A549 (cell line): Measurements from ENCODE around the gene FCGR3B. TPM values are rescaled to one million over a fixed set of nuclear protein-coding genes. Genes with fewer than 3 reads are reported as not detected.
A peak's percentile ranks its signal among the peaks of the same experiment; 100 is the strongest.
"Not testable (repeated sequence)": the region's sequence is repeated elsewhere in the genome, so short reads cannot be mapped to it uniquely, and the experiment has no call there.

Experiments
- ATAC-seq, 2 experiments: fragments of 200-7000 bp in 1 of 2; fragments of >200 bp in 1 of 2; cut with Nextera tagmentation in 1 of 2; cut with Tn5 transposase in 1 of 2; 3 replicates each; pipeline versions ENCODE4 v1.8.0 to v1.9.1; 2018 to 2020; ENCODE audit warnings: mild to moderate bottlenecking in 1 of 2, moderate library complexity in 1 of 2
- CTCF ChIA-PET: fragments of 300-600 bp; sonication (Branson Sonifier 250); formaldehyde crosslinking; extraction: SDS; loops from one replicate; lab custom pipeline; 2021; ENCODE audit warnings: antibody characterized with exemption, inconsistent platforms; lab: Yijun Ruan, JAX
- POLR2A ChIA-PET: fragments of 350-600 bp; formaldehyde crosslinking; extraction: SDS; loops from one replicate; lab custom pipeline; 2021; ENCODE audit warnings: antibody characterized with exemption, inconsistent platforms; lab: Yijun Ruan, JAX
- DNase-seq, 2 experiments: peaks; one replicate each; pipeline versions ENCODE4 v3.0.0 to v3.0.0-alpha.2; 2011 to 2016; ENCODE audit warnings: low read depth in 1 of 2, low spot score in 1 of 2
- FAIRE-seq: peaks from 2 replicates; lab custom pipeline; 2011; peaks lifted over from hg19 to GRCh38; lab: Jason Lieb, UNC
- H3K27ac ChIP-seq, 2 experiments: fragments of >200 bp; sonication (Bioruptor Twin); formaldehyde crosslinking; 3 replicates each; pipeline ENCODE4 v1.5.1; 2016 to 2017
- H3K4me1 ChIP-seq: fragments of >200 bp; sonication (Bioruptor Twin); formaldehyde crosslinking; 3 replicates; pipeline ENCODE4 v1.6.1; 2016
- H3K4me2 ChIP-seq: fragments of >200 bp; sonication (Bioruptor Twin); formaldehyde crosslinking; 3 replicates; pipeline ENCODE4 v1.6.1; 2016
- H3K4me3 ChIP-seq: fragments of >200 bp; sonication (Bioruptor Twin); formaldehyde crosslinking; 3 replicates; pipeline ENCODE4 v1.5.1; 2016
- H3K9me3 ChIP-seq: fragments of >200 bp; sonication (Bioruptor Twin); formaldehyde crosslinking; 3 replicates; pipeline ENCODE4 v1.6.1; 2016
- RAD21 ChIP-seq, 2 experiments: fragments of >200 bp in 1 of 2; sonication (Bioruptor Twin) in 1 of 2; formaldehyde crosslinking in 1 of 2; IDR thresholded peaks in 1 of 2; conservative IDR thresholded peaks in 1 of 2; 2 replicates in 1 of 2; 3 replicates in 1 of 2; pipeline ENCODE4 v1.6.1; 2012 to 2018; ENCODE audit warnings: inconsistent platforms in 1 of 2
- SMC3 ChIP-seq: fragments of >200 bp; sonication (Bioruptor Twin); formaldehyde crosslinking; IDR thresholded peaks from 3 replicates; pipeline ENCODE4 v1.6.1; 2018; ENCODE audit warnings: inconsistent platforms
- WGBS: methylation state at CpG from one replicate; pipeline ENCODE4 v1.1.6; 2017; ENCODE audit errors: missing lambda C conversion rate; 5-methylcytosine and 5-hydroxymethylcytosine counted together
- polyA plus RNA-seq, 4 experiments: library from polyadenylated mRNA; depleted of rRNA in 3 of 4; stranded (reverse); fragments of >200 nt; fragmentation: RNase III in 1 of 4; extraction: RNeasy Plus Mini Kit Qiagen cat#74134 plus additional on column Dnase treatment in 1 of 4; gene quantifications; 2 replicates in 3 of 4; 3 replicates in 1 of 4; pipeline ENCODE4 v1.2.3, GENCODE V29; 2011 to 2017
- TF ChIP-seq, protein P1 (sequence below): fragments of >200 bp; sonication (Bioruptor Twin); formaldehyde crosslinking; IDR thresholded peaks from 3 replicates; pipeline ENCODE4 v1.5.1; 2016

The FCGR3B gene
- polyA plus RNA-seq, 2 of the 4 experiments (the other 2 are of a cell fraction) = not detected

DNA sequence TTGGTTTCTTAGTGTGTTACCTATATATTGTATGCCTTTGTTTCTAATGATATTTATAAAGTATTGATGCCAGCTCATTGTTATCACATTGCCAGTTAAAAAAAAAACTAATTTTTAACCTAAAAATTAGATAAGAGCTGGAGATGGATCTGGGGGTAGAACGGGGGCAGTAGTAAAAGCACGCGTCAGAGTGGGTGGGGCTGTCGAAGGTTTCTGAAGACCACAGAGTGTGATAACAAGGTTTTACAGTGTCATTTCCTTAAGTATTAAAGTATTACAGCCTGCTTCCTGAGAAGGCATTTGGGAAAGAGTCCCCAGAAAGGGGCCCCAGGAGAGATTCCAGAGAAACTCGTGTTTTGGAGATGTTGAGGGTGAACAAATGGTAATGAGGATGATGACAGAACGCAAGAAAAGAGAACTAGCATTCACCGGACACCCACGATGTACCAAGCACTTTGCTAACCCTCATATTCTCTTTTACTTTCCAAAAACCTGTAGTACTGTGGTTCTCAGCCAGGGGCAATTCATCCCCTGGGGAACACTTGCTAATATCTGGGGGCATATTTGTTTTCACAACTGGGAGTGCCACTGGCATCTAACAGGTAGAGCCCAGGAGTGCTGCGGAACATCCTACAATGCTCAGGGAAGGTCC lies 30.8 kb upstream of the FCGR3B start:
- DNase-seq, H3K4me1 ChIP-seq, H3K27ac ChIP-seq, H3K4me2 ChIP-seq, POLR2A ChIA-PET, FAIRE-seq, CTCF ChIA-PET, H3K4me3 ChIP-seq, H3K9me3 ChIP-seq: not testable (repeated sequence)
- ATAC-seq = peak in 1 of 2 experiments; percentile 61; a peak in 3 of 6 replicates
- 95% methylated on average over 3 of the region's 9 CpGs for WGBS

DNA sequence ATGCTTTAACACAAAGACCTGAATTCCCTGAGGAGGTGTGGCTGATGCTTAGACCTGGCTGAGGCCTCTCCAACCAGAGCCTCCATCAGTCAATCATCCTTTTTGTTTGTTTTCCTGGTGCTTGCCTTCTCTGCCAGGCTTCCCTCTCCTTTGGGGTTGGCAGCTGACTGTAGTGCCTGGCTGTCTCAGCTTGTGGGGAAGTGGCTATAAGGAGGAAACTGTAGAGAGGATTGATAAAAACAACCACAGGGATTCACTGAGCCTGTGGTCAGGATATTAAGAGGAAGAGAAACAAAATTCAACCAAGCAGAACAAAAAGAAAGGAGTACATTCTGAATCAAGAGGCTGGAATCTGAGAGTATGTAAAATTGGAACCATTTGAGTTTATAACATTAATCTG lies 27.5 kb upstream of the FCGR3B start:
- CTCF ChIA-PET, H3K4me1 ChIP-seq, H3K4me3 ChIP-seq, POLR2A ChIA-PET, H3K9me3 ChIP-seq, ATAC-seq, H3K4me2 ChIP-seq, FAIRE-seq, DNase-seq, H3K27ac ChIP-seq: not testable (repeated sequence)

- H3K9me3 ChIP-seq, POLR2A ChIA-PET, H3K4me1 ChIP-seq, H3K4me3 ChIP-seq, DNase-seq, FAIRE-seq, CTCF ChIA-PET, H3K4me2 ChIP-seq, ATAC-seq, H3K27ac ChIP-seq: not testable (repeated sequence)
- 42% methylated on average over 2 of the region's 6 CpGs for WGBS
These were observed 23.0 kb upstream of the FCGR3B start for GRCh38 chr1:161653971-161654370.

GRCh38 chr1:161653541-161653940 lies 22.6 kb upstream of the FCGR3B start:
- FAIRE-seq, H3K9me3 ChIP-seq, POLR2A ChIA-PET, H3K4me1 ChIP-seq, CTCF ChIA-PET, H3K27ac ChIP-seq, H3K4me3 ChIP-seq, DNase-seq, H3K4me2 ChIP-seq, ATAC-seq: not testable (repeated sequence)
- WGBS = 34% methylated on average over 2 of the region's 7 CpGs

DNA sequence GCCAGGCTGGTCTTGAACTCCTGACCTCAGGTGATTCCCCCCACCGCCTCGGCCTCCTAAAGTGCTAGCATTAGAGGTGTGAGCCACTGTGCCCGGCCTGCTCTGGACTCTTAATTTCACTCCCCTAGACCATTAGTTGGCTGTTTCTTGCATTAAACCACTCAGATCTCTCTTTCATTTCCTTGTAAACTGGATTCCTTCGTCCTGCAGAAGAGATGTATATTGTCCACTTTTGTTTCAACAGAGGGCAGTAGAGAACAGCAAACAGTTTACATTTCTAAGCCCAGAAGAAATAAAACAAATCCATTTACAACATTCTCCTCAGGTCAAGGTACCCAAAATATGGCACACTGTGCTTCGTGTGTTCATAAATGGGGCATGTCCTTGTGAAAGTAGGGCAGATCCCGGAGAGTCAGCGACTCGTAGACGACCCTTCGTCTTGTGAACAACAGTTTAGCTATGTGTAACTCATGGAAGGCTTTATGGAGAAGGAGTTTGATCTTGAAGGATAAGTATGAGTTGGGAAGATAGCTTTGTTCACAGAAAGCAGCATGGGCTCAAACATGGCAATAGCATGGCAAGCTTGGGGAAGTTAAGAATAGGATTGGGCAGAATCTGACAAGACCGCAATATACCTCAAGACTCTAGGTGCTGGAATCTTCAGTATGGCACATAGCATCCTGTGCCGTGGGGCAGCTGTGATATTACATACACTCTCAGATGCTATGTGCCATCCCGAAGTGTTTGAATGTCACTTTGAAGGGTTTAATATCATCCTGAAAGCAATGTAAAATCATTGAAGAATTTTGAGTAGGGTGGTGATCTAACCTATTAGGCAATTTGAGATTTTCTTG lies 16.8 kb upstream of the FCGR3B start:
- peak; percentile 88 to 90 for ATAC-seq
- not testable (repeated sequence) for H3K27ac ChIP-seq, H3K9me3 ChIP-seq, H3K4me3 ChIP-seq
- peak in 1 of 2 experiments; percentile 50 for DNase-seq
- POLR2A ChIA-PET = interaction anchor here (0.7 kb wide), 1 partner anchor 79 kb away, joined by 4 read pairs; no protein-coding TSS in a partner anchor
- whole genome bisulfite sequencing = 31% methylated on average over 12 of the region's 13 CpGs
- FAIRE-seq = peak; percentile 61
- peak; percentile 63 to 64 for TF ChIP-seq RAD21 (conservative IDR thresholded peaks at IDR 0.05 in 1 of 2, IDR thresholded peaks at IDR 0.05 in 1 of 2)
- TF ChIP-seq SMC3 = peak; percentile 65
- TF ChIP-seq, protein P1, sequence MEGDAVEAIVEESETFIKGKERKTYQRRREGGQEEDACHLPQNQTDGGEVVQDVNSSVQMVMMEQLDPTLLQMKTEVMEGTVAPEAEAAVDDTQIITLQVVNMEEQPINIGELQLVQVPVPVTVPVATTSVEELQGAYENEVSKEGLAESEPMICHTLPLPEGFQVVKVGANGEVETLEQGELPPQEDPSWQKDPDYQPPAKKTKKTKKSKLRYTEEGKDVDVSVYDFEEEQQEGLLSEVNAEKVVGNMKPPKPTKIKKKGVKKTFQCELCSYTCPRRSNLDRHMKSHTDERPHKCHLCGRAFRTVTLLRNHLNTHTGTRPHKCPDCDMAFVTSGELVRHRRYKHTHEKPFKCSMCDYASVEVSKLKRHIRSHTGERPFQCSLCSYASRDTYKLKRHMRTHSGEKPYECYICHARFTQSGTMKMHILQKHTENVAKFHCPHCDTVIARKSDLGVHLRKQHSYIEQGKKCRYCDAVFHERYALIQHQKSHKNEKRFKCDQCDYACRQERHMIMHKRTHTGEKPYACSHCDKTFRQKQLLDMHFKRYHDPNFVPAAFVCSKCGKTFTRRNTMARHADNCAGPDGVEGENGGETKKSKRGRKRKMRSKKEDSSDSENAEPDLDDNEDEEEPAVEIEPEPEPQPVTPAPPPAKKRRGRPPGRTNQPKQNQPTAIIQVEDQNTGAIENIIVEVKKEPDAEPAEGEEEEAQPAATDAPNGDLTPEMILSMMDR = peak; percentile 53
- TF ChIP-seq, all 56 proteins: peak for 3; not testable (repeated sequence) for 53
- not testable (repeated sequence) for H3K4me2 ChIP-seq, H3K4me1 ChIP-seq
- CTCF ChIA-PET = interaction anchor here (0.7 to 2.3 kb wide), 4 partner anchors 44 to 168 kb away, joined by 3 to 39 read pairs (median 4); no protein-coding TSS in a partner anchor

DNA sequence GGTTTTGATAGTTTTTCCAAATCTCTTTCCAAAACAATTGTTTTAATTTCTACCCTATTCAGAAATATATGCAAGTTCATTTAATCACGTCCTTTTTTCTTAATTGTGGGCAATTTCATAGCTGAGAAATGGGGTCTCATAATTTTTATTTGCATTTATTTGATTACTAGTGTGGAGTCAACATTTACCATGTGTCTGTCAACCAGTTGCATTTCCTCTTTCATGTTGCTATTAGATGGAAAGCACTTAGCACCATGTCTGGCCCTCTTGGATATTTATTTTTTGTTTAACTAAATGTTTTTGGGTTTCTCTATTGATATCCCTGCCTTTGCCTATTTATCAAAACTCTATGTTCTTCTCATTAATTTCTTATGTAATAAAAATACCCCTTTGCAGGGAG lies 13.9 kb upstream of the FCGR3B start:
- WGBS = 6% methylated on average over 1 of the region's 1 CpG
- H3K9me3 ChIP-seq, H3K27ac ChIP-seq, H3K4me2 ChIP-seq, ATAC-seq, DNase-seq, POLR2A ChIA-PET, FAIRE-seq, CTCF ChIA-PET, H3K4me1 ChIP-seq, H3K4me3 ChIP-seq: not testable (repeated sequence)

- H3K27ac ChIP-seq, CTCF ChIA-PET, ATAC-seq, FAIRE-seq, H3K4me3 ChIP-seq, H3K4me1 ChIP-seq, POLR2A ChIA-PET, H3K4me2 ChIP-seq, DNase-seq, H3K9me3 ChIP-seq: not testable (repeated sequence)
- 52% methylated on average over 5 of the region's 5 CpGs for WGBS
These were observed 12.7 kb upstream of the FCGR3B start for GRCh38 chr1:161643481-161644208.

- H3K4me1 ChIP-seq, ATAC-seq, H3K4me3 ChIP-seq, POLR2A ChIA-PET, H3K9me3 ChIP-seq, DNase-seq, CTCF ChIA-PET, FAIRE-seq, H3K27ac ChIP-seq, H3K4me2 ChIP-seq: not testable (repeated sequence)
- WGBS = no CpG with 5 or more reads among the region's 1 CpG
These were observed 11.7 kb upstream of the FCGR3B start for GRCh38 chr1:161642697-161643096.

DNA sequence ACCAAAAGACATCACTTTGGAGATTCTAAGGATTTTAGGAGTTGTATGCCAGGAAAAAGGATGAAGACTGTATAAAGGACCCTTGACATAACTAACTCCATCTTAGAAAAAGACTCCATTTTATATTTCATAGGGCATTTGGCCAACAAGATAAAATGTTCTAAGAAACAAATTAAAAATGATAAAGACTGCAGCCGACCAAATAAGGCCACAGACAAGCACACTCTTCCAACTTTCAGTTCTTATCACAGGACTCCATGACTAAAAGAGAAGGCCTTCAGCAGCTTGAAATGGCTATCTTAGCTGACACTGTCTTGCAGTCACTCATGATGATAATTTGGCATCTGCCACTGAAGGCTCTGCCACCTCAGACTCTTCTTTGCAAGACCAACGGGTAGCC lies 8.2 kb upstream of the FCGR3B start:
- H3K4me2 ChIP-seq, H3K4me3 ChIP-seq, ATAC-seq, DNase-seq, POLR2A ChIA-PET, CTCF ChIA-PET, FAIRE-seq, H3K27ac ChIP-seq, H3K4me1 ChIP-seq, H3K9me3 ChIP-seq: not testable (repeated sequence)
- 7% methylated on average over 1 of the region's 2 CpGs for WGBS
